GM21526 (cell line): ENCODE measurements around the gene ASTN1.

Experiments used
- ATAC-seq: cut with Tn5 transposase; IDR thresholded peaks from one replicate; pipeline ENCODE4 v1.9.1; 2021; ENCODE audit warnings: moderate library complexity; ENCODE audit not compliant: unreplicated experiment, low FRiP score

ASTN1 gene

GRCh38 chr1:176849281-176849680, 315.2 kb downstream of the ASTN1 start:
- no peak for ATAC-seq

- no peak for ATAC-seq
Observed at GRCh38 chr1:176847052-176847451, 317.5 kb downstream of the ASTN1 start.

GRCh38 chr1:176843352-176844297, 320.9 kb downstream of the ASTN1 start:
- ATAC-seq: no peak

GRCh38 chr1:176841238-176841637, 323.3 kb downstream of the ASTN1 start:
- no peak for ATAC-seq

- no peak for ATAC-seq
Observed at GRCh38 chr1:176839216-176839615, 325.3 kb downstream of the ASTN1 start.

GRCh38 chr1:176838276-176838995, 326.1 kb downstream of the ASTN1 start:
- ATAC-seq: no peak

- ATAC-seq: no peak
Observed at GRCh38 chr1:176837708-176838107, 326.8 kb downstream of the ASTN1 start.

GRCh38 chr1:176831150-176831549, 333.4 kb downstream of the ASTN1 start:
- no peak for ATAC-seq

GRCh38 chr1:176829261-176829660, 335.3 kb downstream of the ASTN1 start:
- no peak for ATAC-seq

- ATAC-seq: no peak
Observed at GRCh38 chr1:176826265-176826664, 338.2 kb downstream of the ASTN1 start.

GRCh38 chr1:176820391-176821031, 344.0 kb downstream of the ASTN1 start:
- no peak for ATAC-seq

GRCh38 chr1:176816232-176816631, 348.3 kb downstream of the ASTN1 start:
- no peak for ATAC-seq

- ATAC-seq: no peak
Observed at GRCh38 chr1:176815621-176816020, 348.9 kb downstream of the ASTN1 start.

GRCh38 chr1:176811511-176812288, 352.8 kb downstream of the ASTN1 start:
- ATAC-seq: no peak

- no peak for ATAC-seq
Observed at GRCh38 chr1:176809292-176809691, 355.2 kb downstream of the ASTN1 start.
